HFF-Myc (cell line): ENCODE measurements around the gene TCERG1L.

Experiments
- DNase-seq: peaks from one replicate; pipeline ENCODE4 v3.0.0-alpha.2; 2011; ENCODE audit warnings: low read depth; ENCODE audit errors: extremely low read depth
- H3K4me3 ChIP-seq: replicated peaks from 2 replicates; pipeline ENCODE4 v1.5.1; 2011; ENCODE audit warnings: low read depth, mild to moderate bottlenecking, control low read depth, low read length
- TF ChIP-seq, protein P1 (sequence below): IDR thresholded peaks from 2 replicates; pipeline ENCODE4 v1.5.1; 2012; ENCODE audit warnings: mild to moderate bottlenecking, low read depth, low read length, control low read depth; ENCODE audit errors: missing control alignments

TCERG1L gene

DNA sequence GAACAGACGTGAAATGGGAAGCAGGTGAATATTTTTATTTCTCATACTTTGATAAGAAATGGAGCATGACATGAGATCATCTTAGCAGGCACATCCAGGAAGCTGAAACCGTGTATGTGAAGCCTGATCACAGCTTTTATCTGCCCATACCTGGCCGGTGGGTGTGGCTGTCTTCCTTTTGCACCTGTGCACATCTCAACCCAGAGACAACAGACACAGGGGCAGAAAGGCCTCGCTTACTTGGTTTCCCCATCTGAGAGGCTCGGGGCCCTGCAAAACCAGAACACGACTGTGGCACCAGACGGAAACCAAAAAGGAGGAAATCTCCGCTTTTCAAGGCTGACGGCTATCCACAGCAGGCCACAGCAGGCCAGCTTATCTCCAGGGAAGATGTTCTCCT lies 116.4 kb downstream of the TCERG1L start:
- TF ChIP-seq, protein P1, sequence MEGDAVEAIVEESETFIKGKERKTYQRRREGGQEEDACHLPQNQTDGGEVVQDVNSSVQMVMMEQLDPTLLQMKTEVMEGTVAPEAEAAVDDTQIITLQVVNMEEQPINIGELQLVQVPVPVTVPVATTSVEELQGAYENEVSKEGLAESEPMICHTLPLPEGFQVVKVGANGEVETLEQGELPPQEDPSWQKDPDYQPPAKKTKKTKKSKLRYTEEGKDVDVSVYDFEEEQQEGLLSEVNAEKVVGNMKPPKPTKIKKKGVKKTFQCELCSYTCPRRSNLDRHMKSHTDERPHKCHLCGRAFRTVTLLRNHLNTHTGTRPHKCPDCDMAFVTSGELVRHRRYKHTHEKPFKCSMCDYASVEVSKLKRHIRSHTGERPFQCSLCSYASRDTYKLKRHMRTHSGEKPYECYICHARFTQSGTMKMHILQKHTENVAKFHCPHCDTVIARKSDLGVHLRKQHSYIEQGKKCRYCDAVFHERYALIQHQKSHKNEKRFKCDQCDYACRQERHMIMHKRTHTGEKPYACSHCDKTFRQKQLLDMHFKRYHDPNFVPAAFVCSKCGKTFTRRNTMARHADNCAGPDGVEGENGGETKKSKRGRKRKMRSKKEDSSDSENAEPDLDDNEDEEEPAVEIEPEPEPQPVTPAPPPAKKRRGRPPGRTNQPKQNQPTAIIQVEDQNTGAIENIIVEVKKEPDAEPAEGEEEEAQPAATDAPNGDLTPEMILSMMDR, result no peak

DNA sequence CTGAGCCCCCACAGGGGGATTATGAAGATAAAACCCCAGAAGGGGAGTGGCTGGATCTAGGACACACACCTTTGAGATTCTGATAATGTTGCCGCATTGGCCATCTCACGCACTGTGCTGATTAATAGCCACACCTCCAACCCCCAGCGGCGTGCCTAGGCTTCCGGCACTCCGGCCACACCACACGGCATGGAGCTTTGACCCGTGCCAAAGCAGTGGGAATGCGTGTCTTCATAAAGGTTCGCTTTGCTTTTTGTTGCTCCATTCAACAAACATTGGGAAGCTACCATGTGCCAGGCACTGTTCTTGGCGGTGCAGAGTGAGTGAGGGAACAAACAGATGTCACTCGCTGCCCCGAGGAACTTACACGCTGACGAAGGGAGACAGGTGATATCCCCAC lies 117.6 kb downstream of the TCERG1L start:
- no peak overlapping the region for H3K4me3 ChIP-seq
- DNase-seq, result no peak
- TF ChIP-seq, protein P1, result no peak

More for the DNA sequence above, 116.4 kb downstream of the TCERG1L start:
- H3K4me3 ChIP-seq, result no peak overlapping the region
- DNase-seq, result no peak

DNA sequence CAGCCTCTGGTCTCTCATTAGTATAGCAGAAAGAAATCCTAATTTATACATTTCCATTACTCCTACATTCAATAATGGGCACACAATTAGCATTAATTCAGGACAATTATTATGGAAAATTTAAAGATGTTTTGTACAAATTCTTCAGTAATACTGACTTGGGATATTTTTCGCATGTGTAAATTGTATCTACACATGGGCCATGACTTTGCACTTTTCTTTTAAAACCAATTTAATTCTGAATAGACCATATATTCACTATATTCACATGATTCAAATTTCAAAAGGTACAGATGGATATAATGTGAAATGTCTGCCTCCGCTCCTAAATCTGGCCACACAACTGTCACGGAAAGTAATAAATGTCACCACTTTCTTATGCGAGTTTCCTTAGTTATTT lies 123.0 kb downstream of the TCERG1L start:
- TF ChIP-seq, protein P1, result no peak
- no peak for DNase-seq

DNA sequence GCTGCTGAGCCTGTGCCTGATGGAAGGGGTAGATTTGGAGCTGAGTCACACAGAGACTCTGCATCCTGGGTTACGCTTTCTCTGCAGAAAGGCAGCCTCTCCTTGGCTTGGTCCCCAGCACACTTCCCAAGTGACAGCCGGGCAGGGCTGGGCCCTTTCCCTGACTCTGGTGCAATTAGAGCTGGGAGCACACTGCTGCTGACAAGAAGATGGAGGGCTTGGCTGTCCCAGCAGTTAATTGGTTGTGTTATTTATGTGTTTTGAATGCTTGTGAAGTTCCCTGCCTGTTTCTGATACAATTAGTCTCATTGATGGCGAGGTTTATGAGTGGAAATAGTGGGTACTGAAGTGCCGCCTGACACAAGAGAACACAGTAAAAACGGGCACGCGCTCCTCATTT lies 123.6 kb downstream of the TCERG1L start:
- no peak for DNase-seq
- H3K4me3 ChIP-seq, result no peak overlapping the region
- TF ChIP-seq, protein P1, result no peak

More for the DNA sequence above, 123.0 kb downstream of the TCERG1L start:
- H3K4me3 ChIP-seq, result no peak overlapping the region

DNA sequence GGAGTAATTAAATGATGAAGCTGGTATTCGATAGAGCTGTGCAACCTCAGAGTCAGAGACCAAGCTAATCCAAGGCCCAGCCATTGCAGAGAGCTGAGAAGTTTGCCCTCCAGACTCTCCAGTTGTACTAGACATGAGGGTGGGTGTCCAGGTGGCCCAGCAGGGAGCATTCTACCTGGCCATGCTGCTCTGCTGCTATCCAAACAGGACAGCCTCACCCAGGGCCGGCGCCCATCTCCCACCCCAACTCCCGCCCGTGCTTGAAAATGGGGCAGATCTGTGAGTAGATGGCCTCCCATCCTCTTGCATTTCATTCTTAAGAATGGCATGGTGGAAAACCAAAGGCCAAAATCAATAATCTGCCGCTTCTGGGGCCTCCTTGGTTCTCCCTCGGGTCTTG lies 124.2 kb downstream of the TCERG1L start:
- TF ChIP-seq, protein P1, result no peak
- H3K4me3 ChIP-seq, result no peak overlapping the region
- no peak for DNase-seq

DNA sequence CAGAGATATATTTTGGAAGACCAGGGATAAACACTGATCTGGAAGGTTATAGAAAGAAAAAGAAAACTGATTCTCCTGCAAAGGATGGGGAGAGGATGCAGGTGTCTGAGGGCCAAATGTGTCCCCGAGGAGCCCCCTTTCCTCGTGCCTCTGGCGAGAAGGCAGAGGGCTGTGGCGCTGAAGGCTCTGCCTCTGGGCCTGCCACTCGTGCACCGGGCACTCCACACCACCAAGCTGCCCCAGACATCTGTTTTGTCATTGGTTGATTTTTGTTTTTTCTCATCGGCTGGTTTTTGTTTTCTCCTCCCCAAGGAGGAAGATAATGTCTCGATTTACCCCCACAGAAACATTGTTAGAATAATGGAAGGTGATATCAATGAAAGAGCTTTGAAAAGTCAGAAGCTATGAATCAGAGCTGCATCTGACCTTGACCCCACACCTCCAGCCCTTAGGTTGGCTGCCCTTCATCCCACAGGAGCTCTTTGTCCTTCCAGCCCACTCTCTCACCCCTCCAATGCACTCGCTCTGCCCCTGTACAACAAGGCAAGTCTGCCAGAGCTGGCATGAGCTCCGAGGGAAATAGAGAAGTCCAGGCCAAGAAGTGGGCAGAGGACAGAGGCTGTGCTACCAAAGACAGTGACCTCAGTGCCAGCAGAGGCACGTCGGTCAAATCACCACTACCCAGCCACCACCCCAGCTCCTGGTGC lies 124.8 kb downstream of the TCERG1L start:
- no peak overlapping the region for H3K4me3 ChIP-seq
- DNase-seq, result no peak
- TF ChIP-seq, protein P1, result no peak

DNA sequence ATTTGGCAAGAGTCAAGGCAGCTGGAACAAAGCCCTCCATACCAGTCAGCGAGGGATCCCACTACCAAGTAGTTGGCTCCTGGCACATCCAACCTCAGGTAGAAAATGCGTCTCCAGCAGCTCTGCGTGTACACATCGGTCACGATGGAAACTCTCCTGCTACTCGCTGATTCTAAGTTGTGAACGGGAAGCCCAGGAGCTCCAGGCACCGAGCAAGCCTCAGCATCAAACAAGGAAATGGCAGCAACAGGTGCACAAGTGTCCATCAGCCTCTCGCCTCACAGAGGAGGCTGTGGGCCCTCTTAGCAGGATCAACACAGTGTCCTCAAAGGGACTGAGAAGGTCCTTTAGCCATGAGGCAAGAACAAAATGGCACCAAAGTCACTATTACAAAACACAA lies 127.0 kb downstream of the TCERG1L start:
- DNase-seq, result no peak
- TF ChIP-seq, protein P1, result no peak
- no peak overlapping the region for H3K4me3 ChIP-seq
